GM21528 (cell line): ENCODE results near the gene ZNF536.

Experiments used
- ATAC-seq: cut with Tn5 transposase; IDR thresholded peaks from one replicate; pipeline ENCODE4 v1.9.1; 2021; ENCODE audit warnings: mild to moderate bottlenecking, moderate library complexity; ENCODE audit not compliant: unreplicated experiment, low FRiP score

Gene ZNF536

GRCh38 chr19:30518965-30519606 is 146.9 kb downstream of the ZNF536 start:
- ATAC-seq = no peak

DNA sequence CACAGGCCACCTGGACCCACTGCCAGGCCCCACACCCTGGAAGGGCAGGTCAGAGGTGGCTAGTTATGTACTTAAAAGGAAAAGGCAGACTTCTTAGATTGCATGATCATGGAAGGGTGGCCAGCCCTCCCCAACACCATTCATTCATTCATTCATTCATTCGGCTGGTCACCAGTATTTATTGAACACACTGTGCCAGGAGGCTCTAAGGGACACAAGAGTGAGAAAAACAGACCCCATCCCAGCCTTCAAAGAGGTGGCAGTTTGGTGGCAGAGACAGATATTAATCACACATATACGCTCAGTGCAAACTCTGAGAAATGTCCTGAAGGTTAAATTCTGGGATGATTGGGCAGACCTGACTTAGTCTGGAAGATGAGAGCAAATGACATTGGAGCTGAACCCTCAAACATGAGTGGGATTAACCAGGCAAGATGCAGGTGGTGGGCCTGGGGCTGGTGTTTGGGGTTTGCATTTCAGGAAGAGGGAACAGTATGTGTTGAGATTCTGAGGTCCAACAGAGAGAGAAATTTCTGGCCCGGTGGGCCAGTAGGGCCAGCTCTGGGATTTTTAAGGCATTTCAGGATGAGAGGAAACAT is 147.5 kb downstream of the ZNF536 start:
- no peak for ATAC-seq

GRCh38 chr19:30520735-30521479 is 148.7 kb downstream of the ZNF536 start:
- ATAC-seq = no peak

DNA sequence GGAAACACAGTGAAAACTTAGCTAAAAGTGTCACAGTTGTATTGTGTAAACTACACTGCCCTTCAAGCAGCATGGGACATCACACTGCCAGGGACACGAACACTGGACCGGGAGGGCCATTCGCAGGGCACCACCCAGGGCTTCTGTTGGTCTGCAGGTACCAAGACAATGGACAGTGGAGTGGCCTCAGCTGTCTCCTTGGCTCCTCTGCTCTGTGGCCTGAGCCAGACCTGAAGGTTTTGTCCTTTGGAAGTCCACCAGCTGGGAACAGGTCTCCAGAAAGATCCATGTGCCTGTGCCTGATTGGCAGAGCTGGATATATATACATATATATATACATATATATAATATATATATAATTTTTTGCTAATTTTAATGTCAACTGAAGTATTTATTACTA is 149.8 kb downstream of the ZNF536 start:
- no peak for ATAC-seq

- ATAC-seq = no peak
Measured at GRCh38 chr19:30522341-30522740, 150.2 kb downstream of the ZNF536 start.

DNA sequence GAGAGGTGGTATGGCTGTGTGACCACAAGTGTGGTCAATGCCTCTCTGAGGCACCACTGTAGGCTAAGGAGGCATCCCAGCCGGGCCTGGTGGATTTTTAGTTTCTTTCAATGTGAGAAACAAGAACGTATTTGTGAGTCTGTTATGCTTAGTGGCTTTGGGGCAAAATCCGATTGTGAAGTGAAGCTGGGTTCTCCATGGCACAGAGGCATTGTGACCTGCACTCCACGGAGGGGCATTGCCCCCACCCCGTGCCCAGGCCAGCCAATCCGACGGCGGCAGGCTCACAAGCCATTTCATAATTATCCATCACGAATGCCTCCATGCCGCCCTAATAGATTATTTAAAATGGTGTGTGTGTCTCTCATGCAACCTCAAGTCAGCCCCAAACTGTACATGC is 151.6 kb downstream of the ZNF536 start:
- no peak for ATAC-seq

GRCh38 chr19:30525383-30525782 is 153.2 kb downstream of the ZNF536 start:
- no peak for ATAC-seq

DNA sequence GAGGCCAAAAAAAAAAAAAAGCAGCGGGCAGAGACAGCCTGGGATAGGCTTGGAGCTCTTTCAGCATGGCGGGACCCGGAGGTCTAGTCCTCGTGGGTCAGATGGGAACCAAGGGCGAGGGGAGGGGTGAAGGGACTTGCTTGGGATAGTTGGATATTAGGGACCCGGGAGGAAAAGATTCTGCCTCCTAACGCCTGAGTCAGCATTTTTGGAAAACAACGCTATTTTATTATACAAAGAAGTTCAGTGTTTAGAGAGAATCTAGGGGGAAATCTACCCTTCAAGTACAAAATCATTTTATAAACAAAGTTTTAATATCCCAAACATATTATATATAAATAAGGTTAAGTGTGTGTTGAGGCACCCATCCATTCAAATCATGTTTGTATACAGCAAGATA is 156.7 kb downstream of the ZNF536 start:
- ATAC-seq = no peak

GRCh38 chr19:30529876-30530275 is 157.7 kb downstream of the ZNF536 start:
- no peak for ATAC-seq

DNA sequence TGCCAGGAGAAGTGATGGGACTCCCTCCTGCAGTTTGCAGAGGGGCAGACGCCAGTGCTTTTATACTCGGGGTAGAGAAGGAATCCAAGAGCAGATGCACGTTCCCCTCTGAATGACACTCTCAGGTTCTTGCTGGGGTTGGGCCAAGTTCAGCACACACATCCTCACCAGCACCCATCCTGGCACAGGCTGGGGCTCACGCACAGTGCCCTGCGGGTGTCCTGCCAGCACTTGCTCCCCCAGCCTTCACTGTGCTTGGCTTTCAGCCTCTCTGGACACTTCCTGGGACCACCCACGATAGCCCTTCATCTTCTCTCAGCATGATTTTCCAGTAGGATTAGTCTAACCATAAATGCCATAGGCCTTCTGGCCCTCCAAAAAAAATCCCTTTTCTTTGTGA is 158.6 kb downstream of the ZNF536 start:
- ATAC-seq = no peak

DNA sequence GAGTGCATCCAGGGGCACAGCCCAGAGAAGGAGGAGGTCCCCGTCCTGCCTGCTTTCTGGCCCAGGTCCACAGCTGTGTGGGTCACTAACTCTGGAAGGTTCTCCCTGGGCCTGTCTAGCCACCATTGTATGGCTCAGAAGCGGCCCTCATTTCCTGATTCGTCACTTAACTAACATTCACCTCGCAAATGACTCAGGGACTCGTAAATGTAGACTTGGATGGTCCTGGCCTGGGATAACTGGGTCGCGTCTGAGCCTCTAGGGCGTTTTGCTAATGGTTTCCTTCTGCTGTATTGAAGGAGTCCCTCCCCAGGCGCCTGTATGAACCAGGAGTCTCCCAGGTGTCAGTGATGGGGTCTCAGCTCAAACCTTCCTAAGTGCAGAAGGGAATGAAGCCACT is 162.8 kb downstream of the ZNF536 start:
- ATAC-seq = no peak

DNA sequence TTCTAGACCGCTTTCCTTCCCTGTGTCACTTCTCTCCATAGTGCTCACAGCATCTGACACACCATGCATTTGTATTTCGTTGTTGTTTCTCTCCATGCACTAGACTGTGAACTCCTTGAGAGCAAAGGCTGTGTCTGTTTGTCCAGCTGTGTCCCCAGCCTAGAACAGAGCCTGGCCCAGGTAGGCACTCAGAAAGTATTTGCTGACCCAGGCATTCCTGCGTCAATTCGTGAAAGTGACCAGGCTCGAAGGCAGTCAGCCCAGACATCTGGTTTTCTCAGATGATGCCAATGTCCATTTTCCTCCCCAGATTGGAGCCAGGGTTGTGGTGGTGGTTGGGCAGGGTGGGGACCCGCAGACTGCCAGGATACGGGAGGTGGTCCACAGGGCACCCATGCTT is 164.8 kb downstream of the ZNF536 start:
- ATAC-seq = no peak

- no peak for ATAC-seq
Measured at GRCh38 chr19:30539315-30539714, 167.1 kb downstream of the ZNF536 start.

- no peak for ATAC-seq
Measured at GRCh38 chr19:30539981-30540380, 167.8 kb downstream of the ZNF536 start.

DNA sequence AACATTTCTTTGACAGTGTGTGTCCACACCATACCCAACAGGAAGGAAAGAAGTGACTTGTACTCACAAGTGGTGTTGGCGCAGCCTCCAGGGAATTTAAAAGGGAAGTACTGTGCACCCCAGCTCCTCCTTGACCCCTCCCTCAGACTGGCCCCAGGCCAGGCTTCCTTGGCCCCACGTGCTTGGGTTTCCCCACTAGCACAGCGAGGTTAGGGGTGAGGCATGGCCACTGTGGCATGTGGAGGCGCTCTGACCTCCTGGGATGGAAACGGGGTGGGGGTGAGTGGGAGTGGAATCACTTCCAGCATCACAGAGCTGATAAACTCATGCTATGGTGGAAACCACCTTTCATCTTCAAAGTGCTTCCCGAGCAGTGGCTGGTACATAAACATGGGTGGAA is 168.6 kb downstream of the ZNF536 start:
- no peak for ATAC-seq

DNA sequence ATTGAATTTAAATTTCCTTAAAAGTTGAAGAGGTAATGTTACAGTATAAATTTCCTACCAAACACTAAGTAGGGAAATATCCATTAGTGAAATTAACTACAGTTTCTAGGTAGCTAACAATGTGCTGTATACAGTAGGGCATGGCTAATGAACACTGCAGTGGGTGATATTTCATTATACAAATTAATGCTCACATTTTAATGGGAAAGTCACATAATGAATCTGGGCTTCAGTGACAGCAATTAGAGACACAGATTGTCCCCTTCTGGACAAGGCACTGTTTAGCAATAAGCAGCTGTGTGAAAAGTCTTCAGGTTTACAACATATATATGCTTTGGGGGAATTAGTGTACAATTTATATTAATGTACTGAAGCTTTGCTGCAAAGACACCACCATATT is 169.4 kb downstream of the ZNF536 start:
- no peak for ATAC-seq

GRCh38 chr19:30543243-30543945 is 171.2 kb downstream of the ZNF536 start:
- no peak for ATAC-seq

DNA sequence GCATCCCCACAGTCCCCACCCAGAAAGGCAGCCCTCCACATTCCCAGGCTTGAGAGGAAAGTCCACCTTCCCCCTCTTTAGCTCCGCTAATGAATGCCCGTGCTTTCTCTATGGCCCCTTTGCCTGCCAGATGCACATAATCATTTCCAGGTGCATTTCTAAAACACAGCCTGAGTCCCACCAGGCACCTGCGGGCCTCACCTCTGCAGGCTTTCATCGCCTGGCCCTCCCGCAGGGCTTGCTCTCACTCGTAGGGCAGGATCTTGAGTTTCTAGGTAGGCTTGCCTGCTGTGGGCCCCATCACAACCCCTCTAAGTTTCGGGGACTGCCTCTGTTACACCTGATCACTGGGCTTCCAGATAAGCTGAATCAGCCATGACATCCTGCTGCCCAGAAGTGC is 173.6 kb downstream of the ZNF536 start:
- no peak for ATAC-seq

GRCh38 chr19:30546332-30546731 is 174.1 kb downstream of the ZNF536 start:
- no peak for ATAC-seq

- ATAC-seq = no peak
Measured at GRCh38 chr19:30547246-30547645, 175.1 kb downstream of the ZNF536 start.

DNA sequence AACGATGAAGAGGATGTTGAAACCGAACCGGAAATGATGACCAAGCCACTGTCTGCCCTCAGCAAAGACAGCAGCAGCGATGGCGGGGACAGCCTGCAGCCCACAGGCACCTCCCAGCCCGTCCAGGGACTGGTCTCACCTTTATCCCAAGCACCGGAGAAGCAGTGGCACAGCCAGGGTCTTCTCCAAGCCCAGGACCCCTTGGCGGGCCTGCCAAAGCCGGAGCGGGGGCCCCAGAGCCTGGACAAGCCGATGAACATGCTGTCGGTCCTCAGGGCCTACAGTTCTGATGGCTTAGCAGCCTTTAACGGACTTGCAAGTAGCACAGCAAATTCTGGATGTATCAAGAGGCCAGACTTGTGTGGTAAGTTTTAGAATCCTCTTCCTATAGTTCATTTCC is 177.0 kb downstream of the ZNF536 start:
- no peak for ATAC-seq
